BLaER1 (cell line): ENCODE data around the gene TBX3.

Experiments used
- H3K27ac ChIP-seq: shearing (Covaris generic); formaldehyde crosslinking; 2 replicates; pipeline ENCODE4 v1.8.1; 2022
- H3K27me3 ChIP-seq: shearing (Covaris generic); formaldehyde crosslinking; 2 replicates; pipeline ENCODE4 v1.8.1; 2022
- H3K36me3 ChIP-seq: shearing (Covaris generic); formaldehyde crosslinking; 2 replicates; pipeline ENCODE4 v1.8.1; 2022
- H3K4me1 ChIP-seq: shearing (Covaris generic); formaldehyde crosslinking; 2 replicates; pipeline ENCODE4 v1.8.1; 2022
- H3K4me2 ChIP-seq: shearing (Covaris generic); formaldehyde crosslinking; 2 replicates; pipeline ENCODE4 v1.8.1; 2022
- H3K4me3 ChIP-seq: shearing (Covaris generic); formaldehyde crosslinking; 2 replicates; pipeline ENCODE4 v1.8.1; 2022
- H3K9ac ChIP-seq: shearing (Covaris generic); formaldehyde crosslinking; 2 replicates; pipeline ENCODE4 v1.8.1; 2022
- H3K9me3 ChIP-seq: shearing (Covaris generic); formaldehyde crosslinking; 2 replicates; pipeline ENCODE4 v1.8.1; 2022
- H4K20me1 ChIP-seq: shearing (Covaris generic); formaldehyde crosslinking; 2 replicates; pipeline ENCODE4 v1.8.1; 2022
- Cebpa-rat ChIP-seq: shearing (Covaris generic); IDR thresholded peaks from 2 replicates; pipeline ENCODE4 v1.8.1; 2022

The TBX3 gene

DNA sequence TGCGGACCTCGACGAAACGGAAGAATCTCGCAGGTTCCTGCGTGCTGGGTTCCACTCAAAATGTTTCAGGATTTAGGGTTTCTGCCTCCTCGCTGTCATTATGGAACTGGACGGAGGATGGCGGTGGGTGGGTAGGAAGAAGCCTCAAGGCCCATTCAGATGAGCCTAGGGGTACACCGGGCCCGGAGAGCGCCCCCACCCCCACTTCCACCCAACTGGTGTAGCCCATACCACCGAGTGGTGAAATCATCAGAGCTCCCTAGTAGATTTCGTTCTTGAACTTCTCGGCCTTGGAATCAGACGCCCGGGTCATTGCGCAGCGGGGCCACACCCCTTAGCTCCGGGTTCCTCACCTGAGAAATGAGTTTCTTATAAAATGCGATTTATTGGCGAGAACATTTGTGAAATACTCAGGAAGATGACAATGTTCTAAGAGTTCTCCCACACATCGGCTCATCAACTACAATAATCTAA, 13.3 kb upstream of the TBX3 start:
- H3K27ac ChIP-seq, result no peak overlapping the region
- H3K9me3 ChIP-seq, result peaks cover 14% of the 10 kb centered on the region
- H3K9ac ChIP-seq, result no peak overlapping the region
- peaks cover 13% of the 10 kb centered on the region for H3K4me1 ChIP-seq
- no peak overlapping the region for H3K4me3 ChIP-seq
- peaks cover 100% of the 10 kb centered on the region for H3K27me3 ChIP-seq
- TF ChIP-seq Cebpa-rat, result no peak
- H3K36me3 ChIP-seq, result no peaks in the 10 kb centered on the region
- no peak overlapping the region for H3K4me2 ChIP-seq
- H4K20me1 ChIP-seq, result peaks cover 97% of the 10 kb centered on the region

- Histone ChIP-seq H4K20me1 (peaks cover 95% of the 10 kb centered on the region), H3K36me3 (no peaks in the 10 kb centered on the region), H3K4me2 (no peak overlapping the region), H3K9ac (no peak overlapping the region), H3K4me3 (no peak overlapping the region), H3K4me1 (peaks cover 13% of the 10 kb centered on the region), H3K27me3 (peaks cover 100% of the 10 kb centered on the region), H3K9me3 (peaks cover 16% of the 10 kb centered on the region), H3K27ac (no peak overlapping the region)
- TF ChIP-seq Cebpa-rat, result no peak
These were observed 12.7 kb upstream of the TBX3 start for GRCh38 chr12:114696443-114697242.

GRCh38 chr12:114695305-114695592, 11.3 kb upstream of the TBX3 start:
- peaks cover 16% of the 10 kb centered on the region for H3K9me3 ChIP-seq
- H4K20me1 ChIP-seq, result peaks cover 97% of the 10 kb centered on the region
- no peak overlapping the region for H3K4me2 ChIP-seq
- TF ChIP-seq Cebpa-rat, result no peak
- H3K4me1 ChIP-seq, result peaks cover 9% of the 10 kb centered on the region
- H3K27ac ChIP-seq, result no peak overlapping the region
- H3K36me3 ChIP-seq, result no peaks in the 10 kb centered on the region
- H3K4me3 ChIP-seq, result no peak overlapping the region
- no peak overlapping the region for H3K9ac ChIP-seq
- peaks cover 100% of the 10 kb centered on the region for H3K27me3 ChIP-seq

DNA sequence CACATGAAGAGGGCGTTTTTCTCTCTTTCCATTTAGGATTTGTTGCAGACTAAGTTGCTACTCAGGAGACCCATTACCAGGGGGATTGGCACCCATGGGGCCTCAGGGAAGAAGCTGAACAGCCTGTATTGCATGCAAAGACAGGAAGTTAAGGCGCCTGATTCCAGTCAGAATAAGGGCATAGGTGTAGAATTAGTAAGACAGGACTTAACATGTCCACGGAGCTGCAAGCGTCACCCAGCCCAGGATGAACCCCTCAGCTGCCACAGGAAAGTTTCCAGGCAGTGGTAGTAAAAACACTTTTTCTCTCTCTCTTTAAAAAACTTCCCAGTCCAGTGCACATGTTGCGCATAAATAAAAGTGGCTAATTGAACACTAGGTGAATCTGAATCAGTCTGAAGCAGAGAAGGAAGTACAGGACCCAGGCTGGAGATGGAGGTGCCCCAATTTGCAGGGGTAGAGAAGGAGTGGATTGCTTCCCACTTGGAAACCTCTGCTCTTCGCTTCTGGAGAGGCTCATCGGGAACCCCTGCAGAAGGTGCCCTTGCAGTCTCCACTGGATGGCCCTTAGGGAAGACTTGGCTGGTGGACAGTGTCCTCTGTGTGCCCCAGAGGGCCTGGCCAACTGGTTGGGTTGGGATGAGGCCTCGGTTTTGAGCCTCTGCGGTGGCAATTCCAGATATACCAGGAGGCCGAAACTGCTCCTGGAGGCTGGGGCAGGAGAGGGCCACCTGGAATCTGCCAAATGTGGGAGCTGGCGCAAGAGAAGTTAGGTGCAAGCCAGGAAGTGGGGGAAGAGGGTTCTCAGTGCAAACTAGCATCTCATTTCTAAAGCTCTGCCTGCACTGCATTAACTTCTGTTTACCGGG, 10.7 kb upstream of the TBX3 start:
- no peak overlapping the region for H3K4me3 ChIP-seq
- H3K9ac ChIP-seq, result no peak overlapping the region
- H3K4me2 ChIP-seq, result no peak overlapping the region
- TF ChIP-seq Cebpa-rat, result no peak
- H3K27me3 ChIP-seq, result peaks cover 100% of the 10 kb centered on the region
- peaks cover 97% of the 10 kb centered on the region for H4K20me1 ChIP-seq
- no peak overlapping the region for H3K27ac ChIP-seq
- peaks cover 9% of the 10 kb centered on the region for H3K4me1 ChIP-seq
- peaks cover 16% of the 10 kb centered on the region for H3K9me3 ChIP-seq
- no peaks in the 10 kb centered on the region for H3K36me3 ChIP-seq

- H3K9ac ChIP-seq, result no peak overlapping the region
- 0 out of 2 replicates have a peak, but pooled peaks cover 14% of the 10 kb centered on the region for H3K4me1 ChIP-seq
- no peak overlapping the region for H3K4me2 ChIP-seq
- H3K27ac ChIP-seq, result no peak overlapping the region
- TF ChIP-seq Cebpa-rat, result no peak
- peaks cover 16% of the 10 kb centered on the region for H3K9me3 ChIP-seq
- H3K27me3 ChIP-seq, result peaks cover 100% of the 10 kb centered on the region
- H4K20me1 ChIP-seq, result peaks cover 97% of the 10 kb centered on the region
- no peak overlapping the region for H3K4me3 ChIP-seq
- no peaks in the 10 kb centered on the region for H3K36me3 ChIP-seq
These were observed 9.6 kb upstream of the TBX3 start for GRCh38 chr12:114693532-114693931.

DNA sequence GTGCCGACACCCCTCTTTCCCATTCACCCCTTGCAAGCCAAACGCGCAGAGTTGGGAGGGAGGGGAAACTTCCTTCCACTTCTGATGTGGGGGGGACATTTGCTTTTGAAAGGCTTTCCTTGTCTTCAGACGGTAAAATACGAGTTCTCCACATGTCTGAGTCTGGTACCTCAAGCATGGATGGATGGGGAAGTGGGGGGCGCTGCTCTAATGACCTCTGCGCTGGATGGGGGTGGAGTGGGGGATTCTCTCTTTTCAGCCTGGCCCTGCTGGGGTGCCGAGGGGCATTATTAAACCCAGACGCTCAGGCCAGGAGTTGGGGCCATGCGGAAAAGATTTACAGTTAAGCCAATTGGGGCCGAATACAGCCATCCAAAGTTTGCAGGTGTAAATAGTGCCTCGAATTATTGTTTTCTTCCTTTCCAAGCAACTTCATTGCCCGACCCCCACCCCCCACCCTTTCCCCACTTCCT, 9.1 kb upstream of the TBX3 start:
- Histone ChIP-seq H3K27ac (no peak overlapping the region), H3K4me1 (0 out of 2 replicates have a peak, but pooled peaks cover 14% of the 10 kb centered on the region), H3K9me3 (peaks cover 16% of the 10 kb centered on the region), H4K20me1 (peaks cover 97% of the 10 kb centered on the region), H3K4me2 (no peak overlapping the region), H3K4me3 (no peak overlapping the region), H3K27me3 (peaks cover 100% of the 10 kb centered on the region), H3K36me3 (no peaks in the 10 kb centered on the region), H3K9ac (no peak overlapping the region)
- TF ChIP-seq Cebpa-rat, result no peak

DNA sequence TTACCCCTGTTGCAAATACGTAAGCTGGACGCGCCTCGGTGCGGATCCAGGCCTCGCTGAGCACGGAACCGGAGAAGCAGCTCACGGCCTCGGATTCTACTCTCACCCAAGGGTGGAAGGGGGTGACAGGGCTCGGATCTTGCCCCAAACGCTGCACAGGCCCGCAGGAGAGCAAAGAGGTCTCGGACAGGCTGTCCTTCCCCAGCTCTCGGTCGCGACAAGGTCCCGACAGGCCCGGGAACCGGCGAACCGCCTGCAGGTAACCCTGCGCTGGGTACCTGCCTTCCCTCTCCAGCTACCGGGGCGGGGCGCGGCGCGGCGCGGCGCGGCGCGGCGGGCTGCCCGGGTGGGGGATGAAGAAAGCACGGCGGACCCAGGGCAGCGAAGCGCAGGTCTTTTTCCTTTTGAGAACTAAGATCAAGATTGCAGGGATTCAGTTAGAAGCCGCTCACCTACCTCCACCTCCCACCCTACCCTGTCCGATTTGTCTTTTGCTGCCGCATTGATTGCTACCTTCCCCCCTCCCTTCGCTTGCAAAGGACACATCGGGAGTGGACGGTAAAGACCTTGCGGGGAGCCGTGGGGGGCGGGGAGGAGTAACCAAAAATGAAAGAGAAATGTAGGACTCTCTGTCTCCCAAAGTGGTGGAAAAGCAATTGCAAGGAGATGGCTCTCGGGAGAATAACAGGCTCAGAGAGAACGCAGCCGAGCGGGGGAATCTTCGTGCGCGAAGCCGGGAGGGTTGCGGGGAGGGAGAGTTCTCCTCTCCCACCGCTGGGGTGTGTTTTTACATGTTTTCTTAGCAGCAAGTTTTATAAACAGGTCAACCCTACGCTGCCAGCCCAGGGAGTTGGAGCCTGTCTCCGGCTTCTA, 8.4 kb upstream of the TBX3 start:
- Histone ChIP-seq H3K4me1 (0 out of 2 replicates have a peak, but pooled peaks cover 14% of the 10 kb centered on the region), H4K20me1 (peaks cover 94% of the 10 kb centered on the region), H3K27me3 (peaks cover 100% of the 10 kb centered on the region), H3K27ac (no peak overlapping the region), H3K36me3 (no peaks in the 10 kb centered on the region), H3K4me2 (no peak overlapping the region), H3K9ac (no peak overlapping the region), H3K9me3 (peaks cover 16% of the 10 kb centered on the region), H3K4me3 (no peak overlapping the region)
- TF ChIP-seq Cebpa-rat, result no peak

DNA sequence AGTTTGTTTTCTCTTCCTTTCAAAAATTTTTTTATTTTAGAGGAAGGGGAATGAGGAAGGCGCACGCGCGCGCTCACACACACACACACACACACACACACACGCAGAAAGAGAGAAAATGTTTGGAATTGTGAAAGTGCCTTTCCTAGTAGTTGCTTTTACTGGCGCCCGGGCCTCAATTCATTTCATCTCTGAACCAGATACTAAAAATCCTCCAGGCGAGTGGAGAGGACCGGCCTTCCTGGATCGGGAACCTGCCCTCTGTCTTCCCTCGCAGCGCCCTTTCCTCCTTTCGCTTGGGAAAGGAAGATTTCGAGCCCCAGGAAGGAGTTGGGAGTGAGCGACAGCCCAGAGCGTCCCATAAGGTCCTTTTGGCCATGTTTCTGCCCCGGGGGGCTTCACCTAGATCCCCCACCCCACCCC, 7.8 kb upstream of the TBX3 start:
- Histone ChIP-seq H3K4me1 (0 out of 2 replicates have a peak, but pooled peaks cover 14% of the 10 kb centered on the region), H3K4me3 (no peak overlapping the region), H3K4me2 (no peak overlapping the region)

DNA sequence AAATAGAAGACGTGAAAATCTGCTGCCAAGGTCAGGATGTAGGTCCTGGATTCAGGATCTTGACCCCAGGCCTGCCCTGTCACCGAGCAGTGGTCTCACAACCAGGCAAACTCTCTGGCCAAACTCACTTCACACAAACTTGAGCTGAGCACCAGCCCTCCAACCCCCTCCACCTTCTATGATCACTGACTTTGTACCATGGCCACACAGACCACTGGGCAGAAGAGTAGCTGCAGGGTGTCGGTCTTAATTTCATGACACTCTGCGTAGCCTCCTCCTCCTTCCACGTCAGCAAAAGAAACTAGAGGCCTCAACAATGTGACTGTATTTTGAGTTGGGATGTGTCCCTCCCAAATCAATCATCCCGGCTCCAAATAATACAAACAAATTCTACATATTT, 7.2 kb upstream of the TBX3 start:
- Histone ChIP-seq H3K4me3 (no peak overlapping the region), H3K9me3 (peaks cover 5% of the 10 kb centered on the region; the same call in 1 of the 2 replicates), H3K27me3 (peaks cover 100% of the 10 kb centered on the region), H3K9ac (no peak overlapping the region), H3K4me2 (no peak overlapping the region), H4K20me1 (peaks cover 87% of the 10 kb centered on the region), H3K4me1 (peaks cover 17% of the 10 kb centered on the region), H3K36me3 (no peaks in the 10 kb centered on the region), H3K27ac (no peak overlapping the region)
- no peak for TF ChIP-seq Cebpa-rat

More for the DNA sequence above, 7.8 kb upstream of the TBX3 start:
- Histone ChIP-seq H4K20me1 (peaks cover 93% of the 10 kb centered on the region), H3K9me3 (peaks cover 9% of the 10 kb centered on the region), H3K9ac (no peak overlapping the region), H3K27me3 (peaks cover 100% of the 10 kb centered on the region), H3K36me3 (no peaks in the 10 kb centered on the region), H3K27ac (no peak overlapping the region)
- TF ChIP-seq Cebpa-rat, result no peak
